K562 (cell line): ENCODE data around the gene P2RX3. TPM values are rescaled to one million over a fixed set of nuclear protein-coding genes. Genes with fewer than 3 reads are reported as not detected.
A peak's percentile ranks its signal among the peaks of the same experiment; 100 is the strongest.

Experiments used
- DIDO1 ChIP-seq: fragments of 450-650 bp; IDR thresholded peaks from 2 replicates; pipeline ENCODE4 v1.6.1; 2016; ENCODE audit warnings: low read depth, missing biosample characterization, missing genetic modification characterization
- FOXA3 ChIP-seq, 2 experiments: fragments of 450-650 bp in 1 of 2; sonication (generic) in 1 of 2; formaldehyde crosslinking; IDR thresholded peaks in 1 of 2; conservative IDR thresholded peaks in 1 of 2; 2 replicates each; pipeline versions ENCODE4 v1.4.0 to v1.8.0; 2020 to 2022; ENCODE audit warnings: mild to moderate bottlenecking in 2 of 2, missing genetic modification reagents in 1 of 2
- HLTF ChIP-seq: fragments of 450-650 bp; IDR thresholded peaks from 2 replicates; pipeline ENCODE4 v1.6.1; 2016
- MTA3 ChIP-seq: fragments of 450-650 bp; formaldehyde crosslinking; IDR thresholded peaks from 2 replicates; pipeline ENCODE4 v1.6.1; 2017; ENCODE audit warnings: mild to moderate bottlenecking, borderline replicate concordance
- NFE2L1 ChIP-seq: fragments of 450-650 bp; IDR thresholded peaks from 2 replicates; pipeline ENCODE4 v1.6.1; 2016; ENCODE audit warnings: missing genetic modification characterization, low read depth, mild to moderate bottlenecking, missing compliant biosample characterization, moderate library complexity, borderline replicate concordance
- PHB2 ChIP-seq: fragments of 450-650 bp; IDR thresholded peaks from 2 replicates; pipeline ENCODE4 v1.6.1; 2017; ENCODE audit warnings: low read depth
- PHF21A ChIP-seq: fragments of 450-650 bp; IDR thresholded peaks from 2 replicates; pipeline ENCODE4 v1.6.1; 2017; ENCODE audit warnings: low read depth, borderline replicate concordance
- POLR2G ChIP-seq: fragments of 200-400 bp; formaldehyde crosslinking; IDR thresholded peaks from 2 replicates; pipeline ENCODE4 v1.6.1; 2017; ENCODE audit warnings: low read depth, mild to moderate bottlenecking, antibody characterized with exemption, low read length, moderate library complexity
- RFX1 ChIP-seq: fragments of 450-650 bp; IDR thresholded peaks from 2 replicates; pipeline ENCODE4 v1.6.1; 2016; ENCODE audit warnings: mild to moderate bottlenecking, moderate library complexity
- ZNF444 ChIP-seq: fragments of 250-450 bp; sonication (Bioruptor Pico); IDR thresholded peaks from 2 replicates; pipeline ENCODE4 v1.4.0; 2020; ENCODE audit warnings: mild to moderate bottlenecking, moderate library complexity
- polyA plus RNA-seq, 8 experiments: library from polyadenylated mRNA; depleted of rRNA in 4 of 8; stranded (reverse) in 5 of 8; unstranded in 3 of 8; fragments of >200 nt; fragmentation: Nextera tagmentation in 2 of 8; fragmentation: Illumina TruSeq in 1 of 8; extraction: Ambion mirVana in 2 of 8; extraction: Trizol in 1 of 8; gene quantifications; 2 replicates each; pipeline versions ENCODE4 v1.2.1 to v1.2.3, GENCODE V29; 2011 to 2014; ENCODE audit warnings: inconsistent platforms in 1 of 8, missing spikeins in 1 of 8
- total RNA-seq, 7 experiments: library from RNA; depleted of rRNA in 6 of 7; stranded (reverse); fragments of >200 nt in 6 of 7; fragmentation: Illumina TruSeq in 2 of 7; extraction: Trizol in 2 of 7; gene quantifications; 2 replicates each; pipeline versions ENCODE4 v1.2.1 to v1.2.3, GENCODE V29; 2011 to 2021; ENCODE audit warnings: low replicate concordance in 1 of 7
- TF ChIP-seq, protein P1 (sequence below): sonication (generic); formaldehyde crosslinking; IDR thresholded peaks from 2 replicates; pipeline ENCODE4 v1.8.0; 2022; ENCODE audit warnings: mild to moderate bottlenecking, missing genetic modification reagents
- TF ChIP-seq, protein P2 (sequence below), 2 experiments: fragments of 450-650 bp in 1 of 2; sonication (generic) in 1 of 2; formaldehyde crosslinking in 1 of 2; IDR thresholded peaks; 2 replicates each; pipeline versions ENCODE4 v1.7.1 to v1.9.0; 2016 to 2022; ENCODE audit warnings: inconsistent platforms in 1 of 2, mild to moderate bottlenecking in 1 of 2, missing genetic modification reagents in 1 of 2
- TF ChIP-seq, protein P3 (sequence below): fragments of 250-450 bp; sonication (Bioruptor Pico); IDR thresholded peaks from 2 replicates; pipeline ENCODE4 v1.8.0; 2021; ENCODE audit warnings: moderate library complexity, mild to moderate bottlenecking, inconsistent platforms

Gene P2RX3
- total and polyA plus RNA-seq, 9 of the 15 experiments (the other 6 are each of a cell fraction or from before 2014, with no cell fraction given): not detected

DNA sequence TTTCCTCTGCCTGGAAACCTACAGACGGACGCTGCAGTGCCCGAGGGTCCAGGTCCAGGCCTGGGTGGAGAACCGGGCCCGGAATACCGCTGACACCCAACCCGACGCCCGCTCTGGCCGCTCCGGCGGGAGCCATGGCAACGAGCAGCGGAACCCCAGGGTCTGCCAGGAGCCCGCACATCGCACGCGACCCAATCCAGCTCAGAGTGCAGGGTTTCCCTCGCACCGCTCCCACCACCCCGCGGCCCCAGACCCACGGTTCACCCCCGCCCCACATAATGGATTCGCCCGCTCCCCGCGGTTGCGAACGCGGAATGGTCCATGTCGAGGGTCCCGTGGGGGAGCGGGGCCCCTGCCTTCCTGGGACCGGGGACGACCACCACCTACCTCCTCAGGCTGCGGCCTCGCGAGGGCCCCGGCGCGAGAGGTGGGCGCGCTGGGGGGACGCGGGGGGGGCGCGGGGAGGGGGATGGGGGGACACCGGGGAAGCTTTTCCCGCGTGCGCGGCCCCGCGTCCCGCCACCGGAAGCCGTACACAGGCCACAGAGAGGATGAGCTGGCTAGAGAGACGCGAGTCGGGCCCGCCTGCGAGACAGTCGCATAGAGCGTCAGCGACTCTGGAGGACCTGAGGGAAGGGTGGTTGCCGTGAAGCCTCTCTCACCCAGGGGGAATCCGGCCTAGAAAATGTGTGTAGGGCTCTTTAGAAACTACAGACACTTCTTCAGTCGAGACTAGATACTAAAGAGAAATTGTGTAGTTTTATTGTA, 2.6 kb upstream of the P2RX3 start, which contains the start of gene SSRP1 (continued):
- TF ChIP-seq, protein P1, sequence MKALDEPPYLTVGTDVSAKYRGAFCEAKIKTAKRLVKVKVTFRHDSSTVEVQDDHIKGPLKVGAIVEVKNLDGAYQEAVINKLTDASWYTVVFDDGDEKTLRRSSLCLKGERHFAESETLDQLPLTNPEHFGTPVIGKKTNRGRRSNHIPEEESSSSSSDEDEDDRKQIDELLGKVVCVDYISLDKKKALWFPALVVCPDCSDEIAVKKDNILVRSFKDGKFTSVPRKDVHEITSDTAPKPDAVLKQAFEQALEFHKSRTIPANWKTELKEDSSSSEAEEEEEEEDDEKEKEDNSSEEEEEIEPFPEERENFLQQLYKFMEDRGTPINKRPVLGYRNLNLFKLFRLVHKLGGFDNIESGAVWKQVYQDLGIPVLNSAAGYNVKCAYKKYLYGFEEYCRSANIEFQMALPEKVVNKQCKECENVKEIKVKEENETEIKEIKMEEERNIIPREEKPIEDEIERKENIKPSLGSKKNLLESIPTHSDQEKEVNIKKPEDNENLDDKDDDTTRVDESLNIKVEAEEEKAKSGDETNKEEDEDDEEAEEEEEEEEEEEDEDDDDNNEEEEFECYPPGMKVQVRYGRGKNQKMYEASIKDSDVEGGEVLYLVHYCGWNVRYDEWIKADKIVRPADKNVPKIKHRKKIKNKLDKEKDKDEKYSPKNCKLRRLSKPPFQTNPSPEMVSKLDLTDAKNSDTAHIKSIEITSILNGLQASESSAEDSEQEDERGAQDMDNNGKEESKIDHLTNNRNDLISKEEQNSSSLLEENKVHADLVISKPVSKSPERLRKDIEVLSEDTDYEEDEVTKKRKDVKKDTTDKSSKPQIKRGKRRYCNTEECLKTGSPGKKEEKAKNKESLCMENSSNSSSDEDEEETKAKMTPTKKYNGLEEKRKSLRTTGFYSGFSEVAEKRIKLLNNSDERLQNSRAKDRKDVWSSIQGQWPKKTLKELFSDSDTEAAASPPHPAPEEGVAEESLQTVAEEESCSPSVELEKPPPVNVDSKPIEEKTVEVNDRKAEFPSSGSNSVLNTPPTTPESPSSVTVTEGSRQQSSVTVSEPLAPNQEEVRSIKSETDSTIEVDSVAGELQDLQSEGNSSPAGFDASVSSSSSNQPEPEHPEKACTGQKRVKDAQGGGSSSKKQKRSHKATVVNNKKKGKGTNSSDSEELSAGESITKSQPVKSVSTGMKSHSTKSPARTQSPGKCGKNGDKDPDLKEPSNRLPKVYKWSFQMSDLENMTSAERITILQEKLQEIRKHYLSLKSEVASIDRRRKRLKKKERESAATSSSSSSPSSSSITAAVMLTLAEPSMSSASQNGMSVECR: peak; percentile 6; the same call in 1 of the 2 replicates
- TF ChIP-seq NFE2L1: no peak
- TF ChIP-seq, protein P2, sequence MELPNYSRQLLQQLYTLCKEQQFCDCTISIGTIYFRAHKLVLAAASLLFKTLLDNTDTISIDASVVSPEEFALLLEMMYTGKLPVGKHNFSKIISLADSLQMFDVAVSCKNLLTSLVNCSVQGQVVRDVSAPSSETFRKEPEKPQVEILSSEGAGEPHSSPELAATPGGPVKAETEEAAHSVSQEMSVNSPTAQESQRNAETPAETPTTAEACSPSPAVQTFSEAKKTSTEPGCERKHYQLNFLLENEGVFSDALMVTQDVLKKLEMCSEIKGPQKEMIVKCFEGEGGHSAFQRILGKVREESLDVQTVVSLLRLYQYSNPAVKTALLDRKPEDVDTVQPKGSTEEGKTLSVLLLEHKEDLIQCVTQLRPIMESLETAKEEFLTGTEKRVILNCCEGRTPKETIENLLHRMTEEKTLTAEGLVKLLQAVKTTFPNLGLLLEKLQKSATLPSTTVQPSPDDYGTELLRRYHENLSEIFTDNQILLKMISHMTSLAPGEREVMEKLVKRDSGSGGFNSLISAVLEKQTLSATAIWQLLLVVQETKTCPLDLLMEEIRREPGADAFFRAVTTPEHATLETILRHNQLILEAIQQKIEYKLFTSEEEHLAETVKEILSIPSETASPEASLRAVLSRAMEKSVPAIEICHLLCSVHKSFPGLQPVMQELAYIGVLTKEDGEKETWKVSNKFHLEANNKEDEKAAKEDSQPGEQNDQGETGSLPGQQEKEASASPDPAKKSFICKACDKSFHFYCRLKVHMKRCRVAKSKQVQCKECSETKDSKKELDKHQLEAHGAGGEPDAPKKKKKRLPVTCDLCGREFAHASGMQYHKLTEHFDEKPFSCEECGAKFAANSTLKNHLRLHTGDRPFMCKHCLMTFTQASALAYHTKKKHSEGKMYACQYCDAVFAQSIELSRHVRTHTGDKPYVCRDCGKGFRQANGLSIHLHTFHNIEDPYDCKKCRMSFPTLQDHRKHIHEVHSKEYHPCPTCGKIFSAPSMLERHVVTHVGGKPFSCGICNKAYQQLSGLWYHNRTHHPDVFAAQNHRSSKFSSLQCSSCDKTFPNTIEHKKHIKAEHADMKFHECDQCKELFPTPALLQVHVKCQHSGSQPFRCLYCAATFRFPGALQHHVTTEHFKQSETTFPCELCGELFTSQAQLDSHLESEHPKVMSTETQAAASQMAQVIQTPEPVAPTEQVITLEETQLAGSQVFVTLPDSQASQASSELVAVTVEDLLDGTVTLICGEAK (IDR thresholded peaks at IDR 0.05): peak; percentile 81
- TF ChIP-seq, protein P2 (CRISPR knock-in tag; IDR thresholded peaks at IDR 0.05): no peak
- TF ChIP-seq RFX1: peak; percentile 86
- TF ChIP-seq HLTF: no peak
- TF ChIP-seq PHB2: no peak
- TF ChIP-seq FOXA3 (CRISPR knock-in tag; conservative IDR thresholded peaks at IDR 0.05 in 1 of 2, IDR thresholded peaks at IDR 0.05 in 1 of 2): 0 out of 4 replicates have a peak, but pooled peaks of 1 of the 2 experiments have one; percentile 18
- TF ChIP-seq, protein P3, sequence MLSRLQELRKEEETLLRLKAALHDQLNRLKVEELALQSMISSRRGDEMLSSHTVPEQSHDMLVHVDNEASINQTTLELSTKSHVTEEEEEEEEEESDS (CRISPR knock-in tag): no peak
- TF ChIP-seq ZNF444: no peak
- TF ChIP-seq PHF21A: 0 out of 2 replicates have a peak, but pooled peaks have one; percentile 26
- peak; percentile 85 for TF ChIP-seq POLR2G
- peak; percentile 39; the same call in 1 of the 2 replicates for TF ChIP-seq DIDO1 (tag)
- TF ChIP-seq MTA3: 0 out of 2 replicates have a peak, but pooled peaks have one; percentile 39
